ENCODE data around the gene SNAPIN. TPM values are rescaled to one million over a fixed set of nuclear protein-coding genes. Genes with fewer than 3 reads are reported as not detected.

The SNAPIN gene
- total RNA-seq, 1 experiment from 2014 or later: 39.1 TPM

GRCh38 chr1:153617663-153618062, 40.8 kb upstream of the SNAPIN start:
- H3K4me3 ChIP-seq (replicated peaks in 1 of 2; ENCODE audit: low read depth in 1 of 2, low read length in 2 of 2): no peak overlapping the region
- intact Hi-C loops (cut with micrococcal nuclease): loop anchor here (2.0 kb wide), 2 partner anchors 45 to 107 kb away; no protein-coding TSS in a partner anchor
- no peak overlapping the region for H2AFZ ChIP-seq (ENCODE audit: low read depth, low read length, poor library complexity, severe bottlenecking)
- peak overlapping the region; percentile 79 for H3K27ac ChIP-seq (ENCODE audit: low read depth, low read length)
- no peaks in the 10 kb centered on the region for H3K9me3 ChIP-seq (ENCODE audit: control insufficient read depth in 1 of 2, insufficient read depth in 1 of 2, low read depth in 1 of 2, low read length in 2 of 2)
- DNase-seq (ENCODE audit: low read depth, low spot score) (peak; percentile 57), ATAC-seq (peak; percentile 63)
- CTCF ChIA-PET: interaction anchor here (1.2 to 7.7 kb wide), 6 partner anchors 10 to 107 kb away, joined by 3 to 76 read pairs (median 9); partner anchors contain the start of genes CHTOP, S100A1 and S100A13
- RAD21 ChIA-PET (ENCODE audit: low non-redundant PET in 1 of 2, low total read pairs in 2 of 2, uncharacterized antibody in 2 of 2, unreplicated experiment in 2 of 2): interaction anchor here (1.3 to 2.2 kb wide), 3 partner anchors 10 to 45 kb away, joined by 5 to 9 read pairs (median 8); partner anchors contain the start of gene S100A13 (in 1 of the 2)
- no peaks in the 10 kb centered on the region for H3K9me2 ChIP-seq (ENCODE audit: insufficient read depth)
- peaks cover 25% of the 10 kb centered on the region for H3K79me2 ChIP-seq (ENCODE audit: insufficient read depth, low read length)
- POLR2A ChIA-PET: interaction anchor here (1.0 to 8.2 kb wide), 4 partner anchors 8 to 50 kb away, joined by 4 to 172 read pairs (median 12); partner anchors contain the start of genes CHTOP, S100A1 and S100A13
- H4K20me1 ChIP-seq (ENCODE audit: insufficient read depth): no peaks in the 10 kb centered on the region
- no peaks in the 10 kb centered on the region for H3K27me3 ChIP-seq (ENCODE audit: insufficient read depth, low read length)
- TF ChIP-seq CBX3 (IDR thresholded peaks at IDR 0.05; ENCODE audit: low read depth): no peak
- peak in 2 of 3 experiments; percentile 66 to 68; a peak in 4 of 6 replicates for TF ChIP-seq CTCF (IDR thresholded peaks at IDR 0.05 in 2 of 3, conservative IDR thresholded peaks at IDR 0.05 in 1 of 3; ENCODE audit: borderline replicate concordance in 1 of 3, insufficient read depth in 1 of 3, low read depth in 2 of 3, low read length in 2 of 3)
- no peak for TF ChIP-seq EZH2phosphoT487 (IDR thresholded peaks at IDR 0.05; ENCODE audit: borderline replicate concordance)
- no peak for TF ChIP-seq JUND (IDR thresholded peaks at IDR 0.05)
- peak; percentile 71 for TF ChIP-seq YY1 (IDR thresholded peaks at IDR 0.05; ENCODE audit: extremely low read depth, insufficient replicate concordance, low read depth, low read length)
- no peak for TF ChIP-seq ZBTB33 (IDR thresholded peaks at IDR 0.05; ENCODE audit: extremely low read depth, insufficient replicate concordance, low read length)
- peak; percentile 63 for TF ChIP-seq POLR2AphosphoS5 (IDR thresholded peaks at IDR 0.05; ENCODE audit: low read depth, low read length)
- no peak for TF ChIP-seq REST (IDR thresholded peaks at IDR 0.05; ENCODE audit: low read depth)
- BruUV-seq (replicated peaks): no TSS peak
- peaks cover 0 to 4% of the 10 kb centered on the region in 2 experiments; a peak in 2 of 4 replicates for H3K36me3 ChIP-seq (ENCODE audit: control insufficient read depth in 1 of 2, insufficient read depth in 2 of 2, low read length in 2 of 2)
- peak overlapping the region; percentile 73 for H3K4me2 ChIP-seq (ENCODE audit: low read length)
- H3K9ac ChIP-seq (ENCODE audit: low read length): peak overlapping the region; percentile 61
- H3K4me1 ChIP-seq (ENCODE audit: control insufficient read depth in 1 of 2, insufficient read depth in 2 of 2, low read length in 2 of 2): peaks cover 39 to 53% of the 10 kb centered on the region in 2 experiments
